GM21529 (cell line): ENCODE data around the gene ZNF805.
"Not testable (repeated sequence)": the region's sequence is repeated elsewhere in the genome, so short reads cannot be mapped to it uniquely, and the experiment has no call there.

Source experiments
- ATAC-seq: cut with Tn5 transposase; IDR thresholded peaks from one replicate; pipeline ENCODE4 v1.9.1; 2021; ENCODE audit not compliant: unreplicated experiment

The ZNF805 gene

DNA sequence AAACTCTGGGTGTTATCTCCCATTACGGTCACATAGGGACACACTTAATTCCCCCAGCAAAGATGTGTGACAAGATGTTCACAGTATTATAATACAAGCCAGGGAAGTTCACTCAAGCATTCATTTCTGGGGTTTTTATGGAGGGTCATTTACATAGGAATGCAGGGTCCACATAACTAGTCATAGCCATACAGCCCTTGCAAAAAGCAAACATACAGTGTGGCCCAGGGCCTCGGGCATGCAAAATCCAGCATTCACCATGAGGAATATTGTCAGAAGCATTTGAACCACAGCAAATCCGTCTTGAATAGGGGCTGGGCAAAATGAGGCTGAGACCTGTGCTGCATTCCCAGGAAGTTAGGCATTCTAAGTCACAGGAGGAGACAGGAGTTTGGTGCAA is 26.9 kb downstream of the ZNF805 start:
- ATAC-seq: no peak

DNA sequence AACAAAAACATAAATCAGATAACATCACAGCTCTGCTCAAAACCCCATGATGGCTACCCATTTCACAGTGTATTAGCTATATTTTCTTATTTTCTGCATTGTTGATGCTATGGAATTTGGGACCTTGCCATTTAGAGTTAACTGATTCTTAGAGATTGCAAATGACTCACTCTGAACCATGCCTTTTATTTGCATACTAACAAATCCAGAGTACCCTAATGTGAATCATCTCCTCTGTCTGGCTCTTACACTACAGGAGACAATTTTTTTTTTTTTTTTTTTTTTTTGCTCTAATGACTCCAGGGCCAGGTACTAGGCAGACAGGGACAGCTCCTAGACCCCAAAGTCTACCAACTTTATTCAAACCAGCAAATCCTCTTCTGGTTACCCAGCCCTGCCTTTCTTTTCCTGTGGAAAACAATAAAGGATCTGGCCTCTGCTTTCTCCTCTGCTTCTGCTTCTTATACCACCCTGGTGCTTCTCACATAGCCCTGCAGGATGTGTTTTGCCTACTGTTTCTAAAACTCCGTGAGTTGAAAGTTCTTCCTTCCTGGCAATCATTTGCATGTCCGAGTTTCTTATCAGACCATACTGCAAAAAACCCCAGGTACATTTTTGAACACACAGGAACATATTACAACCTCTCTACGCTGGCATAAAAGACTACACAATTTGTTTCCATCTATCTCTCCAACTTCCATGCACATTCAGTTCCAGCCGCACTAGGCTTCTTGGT is 29.3 kb downstream of the ZNF805 start:
- ATAC-seq: peak; percentile 39

DNA sequence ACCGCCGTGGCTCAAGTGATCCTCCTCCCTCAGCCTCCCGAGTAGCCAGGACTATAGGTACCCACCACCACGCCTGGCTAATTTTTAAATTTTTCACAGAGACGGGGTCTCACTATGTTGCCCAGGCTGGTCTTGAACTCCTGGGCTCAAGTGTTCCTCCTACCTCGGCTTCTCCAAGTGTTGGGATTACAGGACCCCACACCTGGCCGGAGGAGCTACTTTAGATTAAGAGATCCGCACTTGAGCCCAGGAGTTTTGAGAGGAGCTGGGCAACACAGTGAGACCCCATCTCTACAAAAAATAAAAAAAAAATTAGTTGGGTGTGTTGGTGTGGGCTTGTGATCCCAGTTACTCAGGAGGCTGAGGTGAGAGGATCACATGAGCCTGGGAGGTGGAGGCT is 30.8 kb downstream of the ZNF805 start:
- ATAC-seq: no peak

DNA sequence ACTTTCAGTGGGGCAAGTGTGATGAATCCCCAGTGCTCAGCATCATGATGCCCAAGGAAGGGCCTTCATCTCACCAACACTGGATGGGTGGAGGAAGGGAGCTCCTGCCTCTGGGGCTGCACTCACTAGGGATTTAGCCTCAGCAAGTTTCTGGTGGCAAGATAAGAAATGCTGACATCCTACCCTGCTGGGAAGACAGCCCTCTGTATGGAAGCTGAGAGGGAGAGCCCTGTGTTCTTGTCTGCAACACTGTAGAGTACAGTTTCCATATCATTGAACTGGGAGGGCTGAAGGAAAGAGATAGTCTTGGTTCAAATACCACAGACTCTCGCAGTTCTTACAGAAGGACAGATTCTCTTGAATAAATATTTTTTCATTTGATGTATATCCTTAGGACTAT is 32.6 kb downstream of the ZNF805 start:
- no peak for ATAC-seq

DNA sequence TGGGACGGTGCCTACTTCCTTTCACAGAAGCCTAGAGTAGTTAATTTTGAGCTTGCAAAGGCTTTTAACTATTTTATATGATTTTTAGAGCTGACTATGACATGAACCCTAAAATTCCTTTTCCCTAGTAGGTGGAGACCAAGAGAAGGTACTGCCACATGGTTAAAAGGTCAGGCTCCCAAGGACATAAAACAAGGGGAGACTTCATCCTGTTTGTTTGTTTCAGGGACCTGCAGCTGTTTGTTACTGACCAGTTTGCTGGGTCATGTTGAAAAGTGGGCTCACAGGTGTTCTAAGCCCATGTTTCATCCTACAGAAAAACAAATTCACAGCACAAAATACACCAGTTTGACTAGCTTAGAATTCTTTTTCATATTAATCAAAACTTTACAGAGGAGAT is 36.0 kb downstream of the ZNF805 start:
- ATAC-seq: no peak

DNA sequence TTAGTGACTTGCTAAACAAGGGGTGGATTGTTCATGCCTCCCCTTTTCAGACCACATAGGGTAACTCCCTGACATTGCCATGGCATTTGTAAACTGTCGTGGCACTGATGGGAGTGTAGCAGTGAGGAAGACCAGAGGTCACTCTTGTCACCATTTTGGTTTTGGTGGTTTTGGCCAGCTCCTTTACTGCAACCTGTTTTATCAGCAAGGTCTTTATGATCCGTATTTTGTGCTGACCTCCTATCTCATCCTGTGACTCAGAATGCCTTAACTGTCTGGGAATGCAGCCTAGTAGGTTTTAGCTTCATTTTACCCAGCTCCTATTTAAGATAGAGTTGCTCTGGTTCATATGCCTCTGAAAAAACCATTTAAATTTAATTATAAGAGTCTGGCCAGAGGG is 38.0 kb downstream of the ZNF805 start:
- not testable (repeated sequence) for ATAC-seq

DNA sequence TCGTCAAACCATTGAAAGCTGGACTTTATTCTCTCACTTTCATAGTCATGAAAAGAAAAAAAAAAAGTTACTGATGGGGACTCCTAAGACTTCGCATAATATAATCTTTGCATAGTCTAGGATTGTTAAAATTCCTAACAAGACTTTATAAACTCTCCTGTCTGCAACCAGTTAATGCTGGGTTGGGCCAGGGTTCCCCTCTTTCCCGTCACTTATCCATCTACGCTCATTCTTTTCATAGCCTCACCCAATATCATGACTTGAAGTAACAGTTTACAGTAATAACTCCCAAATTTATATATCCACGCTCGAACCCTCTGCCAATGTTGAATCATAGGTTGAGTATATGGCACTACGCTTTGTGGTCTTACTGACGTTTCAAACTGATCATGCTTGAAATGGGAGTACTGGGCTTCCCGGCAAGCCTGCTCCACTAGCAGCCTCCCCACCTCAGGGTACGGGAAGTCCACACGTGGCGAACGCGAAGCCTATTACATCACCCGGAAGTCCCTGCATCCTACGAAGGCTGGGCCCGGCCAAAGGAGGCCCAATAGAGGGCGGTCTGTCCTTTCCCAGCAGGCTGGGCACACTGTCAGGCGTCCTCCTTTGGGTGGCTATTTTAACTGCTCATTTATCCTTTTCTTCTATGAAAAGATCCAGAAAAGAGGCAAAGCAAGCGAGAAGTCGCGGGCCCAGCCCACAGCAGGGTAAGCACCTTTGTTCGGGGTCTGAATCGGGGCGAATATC is 39.2 kb downstream of the ZNF805 start:
- ATAC-seq: peak; percentile 69

DNA sequence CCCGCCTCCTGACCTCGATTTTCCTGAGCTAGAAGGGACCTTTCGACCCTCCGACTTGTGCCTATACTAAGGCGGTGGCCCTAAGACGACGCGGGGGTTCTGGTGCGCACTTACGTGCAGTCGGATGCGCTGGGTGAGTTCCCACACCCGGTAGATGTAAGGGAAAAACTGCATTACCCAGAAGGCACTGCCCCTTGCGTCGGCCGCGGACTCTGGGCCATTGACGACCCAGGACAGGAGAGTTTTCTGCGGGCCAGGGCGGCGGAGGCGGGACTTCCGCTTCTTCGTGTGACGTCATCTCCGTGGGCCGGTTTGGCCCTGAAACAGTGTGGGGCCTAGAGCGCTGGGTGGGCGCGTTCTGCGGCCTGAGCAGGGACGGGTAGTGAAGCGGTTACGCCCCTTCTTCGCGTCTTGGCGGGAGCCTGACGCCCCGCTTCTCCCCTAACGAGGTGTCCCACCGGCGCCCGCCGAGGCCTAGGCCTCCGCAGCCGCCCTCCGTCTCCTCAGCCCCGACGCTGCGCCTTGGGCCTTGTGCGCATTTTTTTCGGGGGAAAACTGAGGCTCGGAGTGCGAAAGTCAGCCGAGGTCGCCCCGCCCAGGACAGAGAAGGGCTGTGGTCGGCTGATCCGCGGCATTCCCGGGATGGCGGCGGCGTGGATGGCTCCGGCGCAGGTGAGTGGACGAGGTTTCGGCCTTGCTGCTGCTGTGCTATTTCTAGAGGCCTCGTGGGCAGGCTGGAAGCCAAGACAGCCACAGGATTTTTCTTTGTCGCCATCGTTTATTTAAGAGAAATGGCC is 39.9 kb downstream of the ZNF805 start, which contains the start of gene ZNF460:
Gene ZNF460, plus strand, starts transcription at position 321 of the 797 bp plus-strand sequence. Its CDS starts 322 bp downstream, at position 643.
- peak; percentile 69 for ATAC-seq

DNA sequence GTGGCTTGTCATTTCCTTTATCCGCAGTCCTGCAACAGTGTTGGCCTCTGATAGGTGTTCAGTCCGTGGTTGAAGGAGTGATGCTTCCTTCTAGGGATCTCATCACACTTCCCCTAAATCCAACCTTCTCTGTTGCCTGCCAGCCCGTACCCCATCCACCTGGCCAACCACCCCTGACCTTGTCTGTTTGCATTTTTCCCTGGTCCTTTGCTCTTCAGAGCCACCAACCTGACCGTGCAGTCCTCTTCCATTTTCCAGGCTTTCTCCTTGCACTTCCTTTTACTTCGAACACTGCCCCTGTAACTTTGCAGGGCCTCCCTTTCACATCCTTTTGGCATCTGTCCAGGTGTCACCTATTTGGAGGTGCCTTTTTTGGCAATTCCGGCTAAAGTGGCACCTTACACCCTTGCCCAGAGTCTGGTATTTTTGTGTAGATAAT is 40.5 kb downstream of the ZNF805 start:
- no peak for ATAC-seq

DNA sequence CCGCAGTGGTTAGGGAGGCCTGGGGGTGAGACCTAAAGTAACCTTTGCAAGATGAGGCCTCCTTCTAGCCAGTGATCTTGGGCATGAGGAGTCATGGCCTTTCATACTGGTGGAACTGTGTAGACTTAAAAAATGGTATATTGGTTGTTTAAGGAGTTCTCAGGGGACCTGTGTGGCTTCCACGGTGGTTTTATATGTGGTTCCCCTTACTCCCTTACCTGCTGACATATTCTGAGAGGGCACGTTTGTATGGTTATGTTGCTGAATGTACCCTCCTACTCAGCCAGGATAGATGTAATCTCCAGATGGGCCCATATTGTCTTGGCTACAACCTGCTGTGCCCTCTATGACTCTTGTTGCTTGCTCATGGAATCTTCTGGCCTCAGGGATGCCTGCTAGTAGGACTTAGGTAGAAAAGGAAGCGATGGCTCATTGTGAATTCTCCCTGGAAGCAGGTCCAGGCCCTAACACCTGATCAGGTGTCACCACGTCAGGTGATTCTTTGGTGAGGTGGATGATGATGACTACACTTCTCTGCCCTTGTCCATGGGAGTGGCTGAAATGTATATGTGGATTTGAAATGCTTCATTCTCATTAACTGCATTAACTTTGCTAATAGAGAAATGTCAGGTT is 41.7 kb downstream of the ZNF805 start:
- no peak for ATAC-seq

DNA sequence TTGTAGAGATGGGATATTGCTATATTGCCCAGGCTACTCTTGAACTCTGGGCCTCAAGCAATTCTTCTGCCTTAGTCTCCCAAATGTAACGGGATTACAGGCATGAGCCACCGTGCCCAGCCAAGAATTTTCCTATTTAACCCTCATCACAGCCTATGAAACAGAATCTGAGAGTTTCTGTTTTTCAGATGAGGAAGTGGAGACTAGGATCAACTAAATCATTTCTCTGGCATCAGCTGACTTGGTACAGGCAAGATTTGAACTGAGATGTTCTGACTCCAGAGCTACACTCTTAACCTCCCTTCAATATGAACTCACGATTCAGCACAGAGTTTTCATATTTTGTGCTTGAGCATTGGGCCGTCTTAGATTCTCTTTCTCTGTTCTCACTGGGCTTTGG is 47.9 kb downstream of the ZNF805 start:
- ATAC-seq: no peak

DNA sequence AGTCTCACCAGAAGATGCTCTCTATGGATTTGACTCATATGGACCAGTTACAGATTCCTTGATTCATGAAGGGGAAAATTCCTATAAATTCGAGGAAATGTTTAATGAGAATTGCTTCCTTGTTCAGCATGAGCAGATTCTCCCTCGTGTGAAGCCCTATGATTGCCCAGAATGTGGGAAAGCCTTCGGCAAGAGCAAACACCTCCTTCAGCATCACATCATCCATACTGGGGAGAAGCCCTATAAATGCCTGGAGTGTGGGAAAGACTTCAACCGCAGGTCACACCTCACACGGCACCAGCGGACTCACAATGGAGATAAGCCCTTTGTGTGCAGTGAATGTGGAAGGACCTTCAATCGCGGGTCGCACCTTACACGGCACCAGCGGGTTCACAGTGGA is 50.5 kb downstream of the ZNF805 start:
- no peak for ATAC-seq

DNA sequence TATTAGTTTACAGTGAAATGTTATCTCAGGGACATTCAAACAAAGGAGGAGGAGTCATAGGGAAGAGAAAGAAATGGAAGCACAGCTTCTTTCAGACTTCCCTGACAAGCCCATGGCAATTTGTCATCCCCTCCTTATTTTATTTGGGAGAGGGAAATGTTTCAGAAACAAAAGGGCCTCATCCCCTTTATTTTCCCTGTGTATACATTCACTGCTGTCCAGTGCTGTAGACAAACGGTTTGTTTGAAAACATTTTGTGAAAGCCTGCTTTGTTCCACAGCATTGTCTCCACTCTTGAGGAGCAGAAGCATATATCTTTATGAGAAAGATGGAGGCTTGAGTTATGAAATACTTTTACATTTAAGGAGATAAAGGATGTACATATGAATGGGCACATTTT is 52.1 kb downstream of the ZNF805 start:
- no peak for ATAC-seq

DNA sequence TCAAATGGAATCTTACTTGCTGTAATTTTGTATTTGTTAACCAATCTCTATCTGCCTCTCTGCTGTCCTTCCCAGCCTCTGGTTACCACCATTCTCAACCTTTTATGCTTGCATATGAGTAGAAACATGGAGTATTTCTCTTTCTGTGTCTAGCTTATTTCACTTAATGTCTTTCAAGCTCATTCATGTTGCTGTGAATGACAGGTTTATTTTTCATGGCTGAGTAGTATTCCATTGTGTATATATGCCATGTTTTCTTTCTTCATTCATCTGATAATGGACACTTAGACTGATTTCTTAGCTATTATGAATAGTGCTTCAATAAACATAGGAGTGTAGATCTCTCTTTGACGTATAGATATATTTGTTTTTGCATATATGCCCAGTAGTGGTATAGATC is 53.3 kb downstream of the ZNF805 start:
- no peak for ATAC-seq

DNA sequence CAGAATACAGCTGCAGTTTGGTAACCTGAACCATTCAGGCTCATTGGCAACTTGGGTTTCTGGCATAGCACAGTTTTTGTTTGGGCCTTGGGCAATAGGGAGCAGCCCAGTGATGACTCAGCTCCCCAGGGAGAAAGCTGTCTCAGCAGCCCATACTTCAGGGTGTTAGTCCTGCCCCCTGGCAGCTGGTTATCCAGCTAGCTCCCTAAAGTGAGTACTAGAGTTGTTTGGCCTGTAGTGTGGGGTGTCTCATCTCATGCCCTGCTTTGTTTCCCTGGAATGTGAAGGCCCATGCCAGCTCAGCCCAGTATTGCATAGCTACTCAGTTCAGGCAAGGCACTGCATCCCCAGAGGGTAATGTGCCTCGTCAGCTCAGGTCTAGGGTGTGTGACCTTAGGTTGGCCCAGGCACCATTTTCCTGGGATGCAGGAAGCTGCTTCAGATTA is 61.6 kb downstream of the ZNF805 start:
- no peak for ATAC-seq

DNA sequence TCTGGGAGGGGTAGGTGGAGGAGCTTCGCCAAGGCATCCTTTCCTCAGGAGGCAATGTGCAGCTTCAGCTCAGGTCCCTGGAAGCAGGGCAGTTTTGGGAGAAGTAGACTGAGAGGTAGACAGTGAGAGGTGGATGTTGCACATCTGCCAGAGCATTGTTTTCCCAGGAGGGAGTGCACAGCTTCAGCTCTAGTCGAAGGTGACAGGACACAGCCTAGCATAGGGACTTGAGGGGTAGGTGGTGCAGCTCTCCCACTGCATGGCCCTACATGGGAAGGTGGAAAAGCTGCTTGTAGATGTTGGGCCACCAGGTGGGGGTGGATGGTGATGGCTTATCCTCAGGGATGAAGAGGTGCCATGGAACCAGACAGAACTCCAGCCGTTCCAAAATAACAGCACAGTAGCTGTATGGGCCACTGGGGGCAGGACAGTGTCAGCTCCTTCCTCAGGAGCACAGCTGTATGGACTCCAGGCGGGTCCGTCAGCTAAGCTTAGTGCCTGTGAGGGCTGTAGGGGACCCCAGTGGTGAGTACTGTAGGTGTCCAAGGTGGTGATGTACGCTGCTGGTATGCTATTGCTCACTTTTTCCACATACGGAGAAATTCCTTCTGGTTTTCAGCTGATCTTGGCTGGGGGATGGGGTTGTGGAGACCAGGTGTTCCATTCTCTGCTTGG is 62.4 kb downstream of the ZNF805 start:
- no peak for ATAC-seq
